Ascending aorta (tissue), 2 donors: ENCODE data around the gene RDH16. TPM values are rescaled to one million over a fixed set of nuclear protein-coding genes. Genes with fewer than 3 reads are reported as not detected.
"Not testable (repeated sequence)": the region's sequence is repeated elsewhere in the genome, so short reads cannot be mapped to it uniquely, and the experiment has no call there.

Source experiments
- DNase-seq, 2 donors: peaks; one replicate each; pipeline ENCODE4 v3.0.0-alpha.2; 2019; ENCODE audit warnings: low spot score in 2 of 2
- H3K27ac ChIP-seq, 2 donors: fragments of 200-600 bp; sonication (generic); one replicate each; pipeline ENCODE4 v1.5.1; 2016 to 2017; ENCODE audit warnings: mild to moderate bottlenecking in 1 of 2
- H3K27me3 ChIP-seq: fragments of 200-600 bp; sonication (generic); one replicate; pipeline ENCODE4 v1.5.1; 2017
- H3K36me3 ChIP-seq, 2 donors: fragments of 200-600 bp; sonication (generic); one replicate each; pipeline ENCODE4 v1.5.1; 2016
- H3K4me1 ChIP-seq, 2 donors: fragments of 200-600 bp; sonication (generic); one replicate each; pipeline ENCODE4 v1.5.1; 2016 to 2017; ENCODE audit warnings: mild to moderate bottlenecking in 1 of 2
- H3K4me3 ChIP-seq, 2 donors: fragments of 200-600 bp; sonication (generic); one replicate each; pipeline ENCODE4 v1.5.1; 2016 to 2017; ENCODE audit warnings: mild to moderate bottlenecking in 1 of 2
- H3K9me3 ChIP-seq, 2 donors: fragments of 200-600 bp; sonication (generic); one replicate each; pipeline ENCODE4 v1.5.1; 2016
- intact Hi-C: fragments of 100-400 bp; cut with DNase I; formaldehyde crosslinking; loops from one replicate; pipeline ENCODE4 v1.15.1; 2023
- total RNA-seq: library from RNA; depleted of rRNA; stranded (reverse); fragments of >200 nt; gene quantifications from one replicate; pipeline ENCODE4 v1.1.0, GENCODE V29; 2016
- TF ChIP-seq, protein P1 (sequence below), 3 experiments: fragments of 200-600 bp in 2 of 3; fragments of 450-650 bp in 1 of 3; sonication (generic) in 2 of 3; IDR thresholded peaks; one replicate each; pipeline ENCODE4 v1.5.1; 2016 to 2019; ENCODE audit warnings: antibody characterized with exemption in 3 of 3, mild to moderate bottlenecking in 1 of 3, moderate library complexity in 1 of 3

RDH16 gene
- total RNA-seq, 1 donor from 2014 or later: 5.6 TPM

DNA sequence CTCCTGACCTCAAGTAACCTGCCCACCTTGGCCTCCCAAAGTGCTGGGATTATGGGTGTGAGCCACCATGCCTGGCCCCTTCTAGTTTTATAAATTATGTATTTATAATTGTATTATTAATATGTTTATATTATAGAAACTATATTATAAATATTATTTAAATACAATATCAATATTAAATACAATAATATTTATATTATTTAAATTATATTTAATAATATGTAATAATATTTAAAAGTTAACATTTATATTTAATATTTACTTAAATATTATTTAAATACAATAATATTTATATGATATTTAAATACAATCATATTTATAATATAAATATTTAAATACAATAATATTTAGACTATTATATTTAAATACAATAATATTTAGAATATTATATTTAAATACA, 43.2 kb downstream of the RDH16 start:
- Histone ChIP-seq H3K27me3 (no peaks in the 10 kb centered on the region), H3K4me3 (no peak overlapping the region), H3K9me3 (no peaks in the 10 kb centered on the region), H3K27ac (no peak overlapping the region), H3K36me3 (no peaks in the 10 kb centered on the region), H3K4me1 (no peaks in the 10 kb centered on the region)
- TF ChIP-seq, protein P1, sequence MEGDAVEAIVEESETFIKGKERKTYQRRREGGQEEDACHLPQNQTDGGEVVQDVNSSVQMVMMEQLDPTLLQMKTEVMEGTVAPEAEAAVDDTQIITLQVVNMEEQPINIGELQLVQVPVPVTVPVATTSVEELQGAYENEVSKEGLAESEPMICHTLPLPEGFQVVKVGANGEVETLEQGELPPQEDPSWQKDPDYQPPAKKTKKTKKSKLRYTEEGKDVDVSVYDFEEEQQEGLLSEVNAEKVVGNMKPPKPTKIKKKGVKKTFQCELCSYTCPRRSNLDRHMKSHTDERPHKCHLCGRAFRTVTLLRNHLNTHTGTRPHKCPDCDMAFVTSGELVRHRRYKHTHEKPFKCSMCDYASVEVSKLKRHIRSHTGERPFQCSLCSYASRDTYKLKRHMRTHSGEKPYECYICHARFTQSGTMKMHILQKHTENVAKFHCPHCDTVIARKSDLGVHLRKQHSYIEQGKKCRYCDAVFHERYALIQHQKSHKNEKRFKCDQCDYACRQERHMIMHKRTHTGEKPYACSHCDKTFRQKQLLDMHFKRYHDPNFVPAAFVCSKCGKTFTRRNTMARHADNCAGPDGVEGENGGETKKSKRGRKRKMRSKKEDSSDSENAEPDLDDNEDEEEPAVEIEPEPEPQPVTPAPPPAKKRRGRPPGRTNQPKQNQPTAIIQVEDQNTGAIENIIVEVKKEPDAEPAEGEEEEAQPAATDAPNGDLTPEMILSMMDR (IDR thresholded peaks at IDR 0.05): no peak
- no peak for DNase-seq
- intact Hi-C loops: no loop called here

DNA sequence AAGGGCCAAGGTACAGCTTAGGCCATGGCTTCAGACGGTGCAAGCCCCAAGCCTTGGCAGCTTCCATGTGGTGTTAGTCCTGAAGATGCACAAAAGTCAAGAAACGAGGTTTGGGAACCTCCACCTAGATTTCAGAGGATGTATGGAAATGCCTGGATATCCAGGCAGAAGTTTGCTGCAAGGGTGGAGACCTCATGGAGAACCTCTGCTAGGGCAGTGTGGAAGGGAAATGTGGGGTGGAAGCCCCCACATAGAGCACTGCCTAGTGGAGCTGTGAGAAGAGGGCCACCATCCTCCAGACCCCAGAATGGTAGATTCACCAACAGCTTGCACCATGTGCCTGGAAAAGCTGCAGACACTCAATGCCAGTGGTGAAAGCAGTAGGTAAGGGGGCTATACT, 48.0 kb downstream of the RDH16 start:
- H3K9me3 ChIP-seq, H3K36me3 ChIP-seq, H3K27ac ChIP-seq, H3K4me1 ChIP-seq, H3K4me3 ChIP-seq, intact Hi-C loops, H3K27me3 ChIP-seq, DNase-seq: not testable (repeated sequence)

DNA sequence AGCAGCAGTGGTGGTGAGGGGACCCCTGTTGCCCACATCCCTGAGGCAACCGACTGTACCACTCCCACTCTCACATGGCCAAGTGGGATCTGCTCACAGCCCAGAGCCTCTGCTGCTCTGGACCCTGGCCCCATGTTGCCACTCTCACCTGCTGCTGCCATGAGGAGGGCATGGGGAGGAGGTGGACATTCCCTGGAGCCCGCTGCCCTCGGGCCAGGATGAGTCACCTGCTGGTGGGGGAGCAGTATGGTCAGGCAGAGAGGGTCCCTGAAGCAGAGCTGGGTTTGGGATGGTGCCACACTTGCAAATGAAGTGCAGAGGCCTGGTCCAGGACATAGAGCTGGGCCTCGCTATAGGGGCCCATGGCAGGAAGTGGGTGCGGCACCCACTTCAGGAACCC, 49.3 kb downstream of the RDH16 start:
- TF ChIP-seq, protein P1 (IDR thresholded peaks at IDR 0.05): no peak

DNA sequence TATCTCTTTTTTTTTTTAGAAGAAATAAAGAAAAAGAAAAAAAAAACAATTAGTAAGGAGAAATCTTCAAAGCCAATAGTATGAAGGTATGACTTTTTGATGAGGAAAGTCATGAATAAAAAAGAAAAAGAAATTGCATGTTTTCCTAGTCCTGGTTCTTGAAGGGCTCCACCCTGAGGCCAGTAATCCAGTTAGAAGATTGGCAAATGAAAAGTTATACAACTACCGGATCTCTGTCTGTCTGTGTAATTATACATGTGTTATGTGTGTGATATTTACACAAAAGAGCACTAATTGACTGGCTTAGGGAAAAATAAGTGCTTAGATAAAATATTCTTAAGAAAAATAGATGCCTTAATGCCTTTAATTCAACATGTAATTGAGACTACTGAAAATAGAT, 51.6 kb downstream of the RDH16 start:
- TF ChIP-seq, protein P1 (IDR thresholded peaks at IDR 0.05): no peak
- intact Hi-C loops: no loop called here
- H3K4me3 ChIP-seq: no peak overlapping the region

More for the DNA sequence above, 49.3 kb downstream of the RDH16 start:
- no peaks in the 10 kb centered on the region for H3K36me3 ChIP-seq
- H3K27ac ChIP-seq: no peak overlapping the region
- no peaks in the 10 kb centered on the region for H3K9me3 ChIP-seq
- no peak for DNase-seq
- no peaks in the 10 kb centered on the region for H3K4me1 ChIP-seq
- no peaks in the 10 kb centered on the region for H3K27me3 ChIP-seq
- intact Hi-C loops: no loop called here
- no peak overlapping the region for H3K4me3 ChIP-seq

DNA sequence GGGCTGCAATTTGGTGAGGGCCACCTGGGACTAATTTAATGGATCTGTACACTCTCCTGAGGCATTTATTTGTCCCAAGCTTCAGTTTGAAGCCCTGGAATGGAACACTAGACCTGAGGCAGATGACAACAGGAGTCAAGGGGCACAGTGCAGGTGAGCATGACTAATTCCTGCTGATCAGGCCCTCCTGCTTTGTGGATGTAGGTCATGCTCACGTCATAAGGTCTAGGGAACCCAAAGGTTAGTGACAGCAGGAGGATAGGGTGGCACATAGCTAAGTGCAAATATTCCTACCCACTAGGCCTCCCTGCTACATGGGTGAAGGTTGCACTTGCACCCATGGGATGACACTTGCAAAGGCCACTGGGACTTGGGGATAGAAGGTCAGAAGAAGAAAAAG, 54.0 kb downstream of the RDH16 start:
- Histone ChIP-seq H3K36me3 (no peaks in the 10 kb centered on the region), H3K27me3 (no peaks in the 10 kb centered on the region), H3K9me3 (peaks cover 9 to 17% of the 10 kb centered on the region in 2 donors), H3K4me1 (no peaks in the 10 kb centered on the region), H3K27ac (no peak overlapping the region), H3K4me3 (no peak overlapping the region)
- intact Hi-C loops: no loop called here
- TF ChIP-seq, protein P1 (IDR thresholded peaks at IDR 0.05): no peak
- DNase-seq: no peak

More for the DNA sequence above, 51.6 kb downstream of the RDH16 start:
- H3K27ac ChIP-seq: no peak overlapping the region
- no peak for DNase-seq
- H3K36me3 ChIP-seq: no peaks in the 10 kb centered on the region
- no peaks in the 10 kb centered on the region for H3K27me3 ChIP-seq
- H3K4me1 ChIP-seq: no peaks in the 10 kb centered on the region
- peaks cover 2 to 6% of the 10 kb centered on the region in 2 donors for H3K9me3 ChIP-seq

Other genes with a start within 250 kb of the RDH16 start
- gene NACA, start 232.3 kb downstream of the RDH16 start, total RNA-seq: 490 TPM
- 20.9 TPM for gene PRIM1, start 205.3 kb downstream of the RDH16 start, total RNA-seq
- gene HSD17B6, start 194.3 kb downstream of the RDH16 start, total RNA-seq: not detected
- not detected for gene SDR9C7, start 23.2 kb downstream of the RDH16 start, total RNA-seq
- gene ZBTB39, start 48.9 kb upstream of the RDH16 start, total RNA-seq: 5.9 TPM
- not detected for gene TAC3, start 58.9 kb upstream of the RDH16 start, total RNA-seq
- not detected for gene MYO1A, start 92.5 kb upstream of the RDH16 start, total RNA-seq
- 7.7 TPM for gene NEMP1, start 121.2 kb upstream of the RDH16 start, total RNA-seq
- gene NAB2, start 131.5 kb upstream of the RDH16 start, total RNA-seq: 50.9 TPM
- gene STAT6, start 153.8 kb upstream of the RDH16 start, total RNA-seq: 188 TPM
- 708 TPM for gene LRP1, start 170.9 kb upstream of the RDH16 start, total RNA-seq
- not detected for gene LRP1-AS, start 190.0 kb upstream of the RDH16 start, total RNA-seq